Endothelial cell of umbilical vein (primary cell): ENCODE data around the gene CNST.

Source experiments
- CTCF ChIP-seq, 2 donors: IDR thresholded peaks; 1 replicate in 1 of 2; 2 replicates in 1 of 2; pipeline ENCODE4 v1.5.1; 2011; ENCODE audit warnings: low read length in 2 of 2, mild to moderate bottlenecking in 2 of 2, moderate library complexity in 2 of 2, control low read depth in 1 of 2, inconsistent platforms in 1 of 2, low read depth in 1 of 2; ENCODE audit not compliant: insufficient read depth in 1 of 2; ENCODE audit errors: extremely low read depth in 1 of 2
- POLR2A ChIP-seq: IDR thresholded peaks from 2 replicates; pipeline ENCODE4 v1.6.1; 2012; ENCODE audit warnings: low read depth, mild to moderate bottlenecking, control low read depth, low read length

GRCh38 chr1:246532519-246532918 lies 33.7 kb upstream of the CNST start:
- TF ChIP-seq CTCF (IDR thresholded peaks at IDR 0.05; ENCODE audit: extremely low read depth in 1 of 2, insufficient read depth in 1 of 2, low read depth in 1 of 2, low read length in 2 of 2) (no peak), POLR2A (no peak)
